Fibroblast of skin of scalp (primary cell): Measurements from ENCODE around the gene STK24.

Experiments used
- DNase-seq: peaks from one replicate; pipeline ENCODE4 v3.0.0-alpha.2; 2013

Gene STK24

DNA sequence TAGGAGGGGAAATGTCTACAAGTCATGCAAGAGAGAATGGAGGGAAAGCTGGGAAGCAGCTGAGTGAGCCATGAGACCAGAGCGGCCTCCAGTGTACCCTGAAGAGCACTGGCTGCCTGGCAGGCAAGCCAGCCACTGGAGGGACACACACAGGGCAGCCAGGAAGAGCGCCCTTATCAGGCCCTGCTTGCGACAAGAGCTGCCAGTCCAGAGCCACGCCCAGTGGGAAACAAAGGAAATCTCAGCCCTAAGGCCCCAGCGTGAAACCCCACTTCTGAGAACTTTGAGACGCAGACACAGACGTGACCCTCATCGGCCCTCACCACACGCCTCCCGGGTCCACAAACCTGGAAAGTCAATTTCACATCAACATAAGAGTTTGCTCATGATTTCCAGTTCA lies 105.0 kb downstream of the STK24 start:
- no peak for DNase-seq

GRCh38 chr13:98470920-98471319 lies 106.0 kb downstream of the STK24 start:
- no peak for DNase-seq

DNA sequence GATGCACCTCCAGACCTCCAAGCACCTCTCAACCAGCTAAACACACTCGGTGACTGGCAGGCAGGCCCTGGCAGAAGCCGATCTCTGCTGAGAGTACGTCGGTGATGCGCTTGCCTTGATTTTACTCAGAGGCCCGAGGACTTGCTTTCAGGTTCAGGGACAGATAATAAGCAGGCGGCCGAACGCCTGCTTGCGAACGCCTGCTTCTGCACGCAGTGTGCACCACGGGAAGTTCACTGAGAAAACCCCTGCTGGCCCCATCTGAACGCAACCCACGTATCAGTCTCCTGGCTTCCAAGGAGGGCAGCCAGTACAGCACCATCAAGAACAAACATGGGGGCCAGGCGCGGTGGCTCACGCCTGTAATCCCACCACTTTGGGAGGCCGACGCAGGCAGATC lies 108.0 kb downstream of the STK24 start:
- DNase-seq, result no peak

- no peak for DNase-seq
These were observed 108.5 kb downstream of the STK24 start for GRCh38 chr13:98468361-98468760.

GRCh38 chr13:98467263-98467985 lies 109.5 kb downstream of the STK24 start:
- DNase-seq, result no peak

DNA sequence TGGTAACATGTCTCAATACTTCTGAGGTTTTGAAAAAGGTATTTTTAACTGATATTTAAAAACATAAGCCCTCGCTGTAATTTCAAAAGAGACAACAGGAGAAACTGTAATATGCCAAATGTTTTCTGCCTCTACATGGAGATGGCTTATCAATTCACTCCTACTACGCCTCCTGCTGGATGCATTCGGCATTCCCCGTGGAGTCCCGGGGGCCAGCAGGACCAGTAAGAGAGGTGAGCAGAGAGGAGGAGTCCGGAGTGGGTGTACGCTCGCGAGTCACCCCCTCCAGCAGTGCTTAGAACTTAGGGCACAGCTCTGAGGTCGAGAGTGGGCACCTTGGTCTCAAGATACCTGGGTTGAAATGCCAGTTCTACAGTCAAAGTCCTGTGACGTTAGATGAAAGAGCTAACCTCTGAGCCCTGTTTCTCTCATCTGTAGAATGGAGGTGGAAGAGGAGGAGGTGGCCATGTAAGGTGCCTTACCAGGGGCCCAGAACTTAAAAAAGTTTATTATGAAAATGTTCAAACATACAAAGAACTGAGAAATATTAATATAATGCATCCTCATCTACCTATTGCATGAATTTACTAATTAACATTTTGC lies 110.2 kb downstream of the STK24 start:
- DNase-seq, result peak; percentile 57

GRCh38 chr13:98462946-98463345 lies 114.0 kb downstream of the STK24 start:
- no peak for DNase-seq

- no peak for DNase-seq
These were observed 114.5 kb downstream of the STK24 start for GRCh38 chr13:98462241-98462882.

DNA sequence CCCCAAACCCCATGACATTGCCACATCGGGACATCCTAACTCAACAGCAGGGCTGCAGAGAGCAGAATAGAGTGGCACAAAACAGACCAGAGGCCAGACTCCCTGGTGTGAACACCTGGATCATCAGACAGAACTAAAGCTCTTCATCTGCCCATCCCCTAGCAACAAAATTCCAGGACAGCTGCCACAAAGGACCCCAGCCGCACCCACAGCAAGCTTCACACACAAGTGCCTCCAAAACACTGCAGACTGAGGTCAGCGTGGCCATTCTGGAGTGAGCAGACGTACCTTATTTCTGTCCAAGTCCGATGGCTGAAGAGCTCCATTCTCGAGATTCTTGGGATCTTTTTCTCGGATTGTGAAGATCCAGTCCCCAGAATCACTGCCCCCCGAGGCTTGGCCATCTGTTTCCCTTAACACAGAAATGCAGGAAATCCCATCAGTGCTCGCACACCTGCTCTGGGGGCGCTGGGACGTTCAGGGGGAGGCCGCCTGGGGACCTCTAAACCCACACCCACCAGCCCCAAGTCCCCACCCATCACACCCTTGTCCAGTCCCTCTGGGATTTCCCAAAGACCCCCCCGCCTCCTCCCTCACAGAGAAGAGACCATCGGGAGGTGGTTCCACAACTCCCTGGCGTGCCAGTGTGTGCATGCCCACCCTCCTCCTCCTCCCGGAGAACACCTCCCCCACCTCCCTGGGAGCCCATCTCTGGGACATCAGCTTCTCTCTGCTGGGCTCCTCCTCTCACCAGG lies 115.2 kb downstream of the STK24 start:
- no peak for DNase-seq

DNA sequence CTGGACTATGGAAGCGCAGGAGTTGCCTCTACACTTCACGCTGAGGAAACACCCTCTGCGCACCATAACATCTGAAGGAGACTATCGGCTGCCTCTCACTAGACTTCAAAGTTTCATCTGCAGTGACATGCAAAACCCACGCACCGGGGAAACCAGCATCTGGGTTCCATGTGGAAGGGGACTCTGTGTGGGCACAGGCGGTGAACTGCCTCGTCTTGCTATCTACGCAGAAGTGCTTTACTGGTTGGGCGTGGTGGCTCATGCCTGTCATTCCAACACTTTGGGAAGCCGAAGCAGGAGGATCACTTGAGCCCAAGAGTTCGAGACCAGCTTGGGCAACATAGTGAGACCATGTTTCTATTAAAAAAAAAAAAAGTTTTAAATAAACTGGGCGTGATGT lies 116.4 kb downstream of the STK24 start:
- peak; percentile 33 for DNase-seq

- DNase-seq, result no peak
These were observed 117.1 kb downstream of the STK24 start for GRCh38 chr13:98459721-98460370.

- no peak for DNase-seq
These were observed 117.7 kb downstream of the STK24 start for GRCh38 chr13:98459171-98459681.

DNA sequence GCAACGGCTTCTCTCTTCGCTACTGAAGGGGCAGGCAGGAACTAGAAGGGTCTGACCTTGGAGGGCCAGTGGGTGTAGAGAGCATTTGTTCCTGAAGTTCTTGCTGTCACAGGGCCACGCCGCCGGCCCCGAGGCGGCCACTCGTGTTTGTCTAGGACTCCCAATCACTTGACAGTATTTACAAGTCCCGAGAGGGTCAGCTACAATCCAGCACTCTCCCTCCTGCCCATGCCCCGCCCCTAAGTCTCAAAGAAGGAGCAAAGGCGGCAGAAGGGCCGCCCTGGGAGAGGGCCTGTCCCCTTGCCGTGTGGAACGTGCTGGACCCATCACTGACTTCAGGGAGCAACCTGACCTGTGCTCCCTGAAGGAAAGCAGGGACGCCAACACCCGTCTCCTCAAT lies 118.5 kb downstream of the STK24 start:
- DNase-seq, result no peak

GRCh38 chr13:98457053-98457452 lies 119.9 kb downstream of the STK24 start:
- DNase-seq, result no peak

GRCh38 chr13:98456413-98456845 lies 120.5 kb downstream of the STK24 start:
- DNase-seq, result no peak

DNA sequence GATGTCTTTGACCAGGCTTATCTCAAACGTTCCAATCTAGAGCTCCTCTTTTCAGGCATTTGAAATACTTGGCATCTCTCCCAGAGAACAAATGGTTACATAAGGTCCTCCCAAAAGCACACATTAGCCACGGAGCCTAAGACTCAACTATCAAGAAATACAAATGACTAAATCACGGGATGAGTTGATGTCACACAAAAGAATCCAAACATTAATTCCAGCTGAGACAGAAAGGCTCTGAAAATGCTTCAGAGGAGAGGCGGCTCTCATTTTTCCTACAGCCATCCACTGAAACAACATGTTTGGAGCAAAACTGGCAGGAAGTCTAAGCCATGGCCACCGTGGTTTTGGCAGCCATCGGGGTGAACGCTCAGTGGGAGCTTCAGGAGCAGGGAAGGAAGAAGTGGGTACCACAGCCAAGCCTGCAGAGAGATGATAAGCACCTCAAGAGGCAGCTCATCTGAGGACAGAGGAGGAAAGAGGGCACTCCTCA lies 122.5 kb downstream of the STK24 start:
- peak; percentile 96 for DNase-seq

- DNase-seq, result peak; percentile 91
These were observed 123.8 kb downstream of the STK24 start for GRCh38 chr13:98452851-98453843.

DNA sequence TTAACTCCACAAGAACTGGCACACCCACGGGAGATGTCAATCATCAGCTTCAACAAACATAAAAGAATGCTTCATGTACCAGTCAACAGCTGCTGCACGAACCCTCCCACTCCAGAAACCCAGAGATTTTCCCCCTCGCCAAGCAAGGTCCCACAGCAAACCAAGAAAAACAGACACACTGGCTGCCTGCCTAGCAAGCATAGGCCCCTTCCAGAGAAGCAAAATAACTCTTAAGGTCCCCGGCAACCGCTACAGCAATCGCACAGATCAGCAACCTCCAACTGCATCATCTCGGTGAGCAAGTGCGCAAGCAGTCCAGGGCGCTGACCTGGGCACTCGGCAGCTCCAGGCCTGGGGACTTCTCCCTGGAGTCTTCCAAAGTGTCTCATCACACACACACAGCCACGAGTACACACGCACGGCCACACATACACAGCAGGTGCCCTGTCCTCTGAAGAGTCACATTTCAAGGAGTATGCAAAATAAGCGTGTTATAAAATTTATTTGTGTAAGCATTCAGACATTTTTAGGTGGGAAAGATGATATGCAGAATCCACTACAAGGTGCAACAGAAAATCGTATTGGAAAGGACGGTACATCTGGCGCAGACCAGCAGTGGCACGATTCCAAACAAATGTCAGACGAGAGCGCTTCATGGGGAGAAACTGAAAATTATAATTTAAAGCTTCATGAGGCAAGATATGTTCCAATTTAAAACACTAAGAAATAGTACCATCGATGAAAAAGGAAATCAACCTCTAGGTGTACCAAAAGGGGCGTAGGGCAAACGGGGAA lies 125.0 kb downstream of the STK24 start:
- peak; percentile 73 for DNase-seq

DNA sequence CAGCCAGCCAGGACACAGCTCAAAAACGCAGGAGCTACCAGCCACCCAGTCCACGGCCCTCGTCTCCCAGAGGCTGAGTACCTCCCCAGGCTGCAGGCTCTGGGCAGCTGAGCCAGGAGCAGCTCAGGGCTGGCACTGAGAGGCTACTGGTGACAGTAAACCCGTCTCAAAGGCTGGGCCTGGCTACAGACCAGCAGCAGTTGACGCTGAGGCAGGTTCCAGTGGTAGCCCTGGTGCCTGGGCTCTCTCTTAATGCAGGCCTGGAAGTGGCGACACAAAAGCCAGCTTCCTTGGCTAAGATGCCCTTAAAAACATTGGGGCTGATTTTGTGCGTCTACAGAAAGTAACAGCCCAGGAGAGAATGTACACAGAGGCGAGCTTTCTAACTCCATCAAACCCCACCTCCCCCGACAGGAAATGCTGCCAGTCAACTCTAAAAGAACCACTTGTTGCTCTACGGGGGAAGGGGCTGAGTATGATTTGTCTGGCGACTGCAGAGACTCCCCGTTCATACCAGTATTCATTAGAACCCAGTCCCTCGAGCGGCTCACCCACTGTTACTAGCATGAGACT lies 126.3 kb downstream of the STK24 start:
- DNase-seq, result no peak

GRCh38 chr13:98450026-98450425 lies 126.9 kb downstream of the STK24 start:
- DNase-seq, result no peak
